ENCODE data around the gene SCUBE1.
A peak's percentile ranks its signal among the peaks of the same experiment; 100 is the strongest.

Gene SCUBE1

GRCh38 chr22:43150731-43151206 is 192.4 kb downstream of the SCUBE1 start:
- Histone ChIP-seq H3K27me3 (no peaks in the 10 kb centered on the region; the same call in 1 of the 2 replicates), H3K4me1 (peaks cover 4% of the 10 kb centered on the region), H3K4me3 (ENCODE audit: low read depth, low read length) (peak overlapping the region; percentile 79), H3K36me3 (peaks cover 5% of the 10 kb centered on the region; the same call in 1 of the 2 replicates), H3K9me3 (no peaks in the 10 kb centered on the region)
- TF ChIP-seq CTCF (IDR thresholded peaks at IDR 0.05; ENCODE audit: low read depth, low read length) = no peak
- DNase-seq = no peak

DNA sequence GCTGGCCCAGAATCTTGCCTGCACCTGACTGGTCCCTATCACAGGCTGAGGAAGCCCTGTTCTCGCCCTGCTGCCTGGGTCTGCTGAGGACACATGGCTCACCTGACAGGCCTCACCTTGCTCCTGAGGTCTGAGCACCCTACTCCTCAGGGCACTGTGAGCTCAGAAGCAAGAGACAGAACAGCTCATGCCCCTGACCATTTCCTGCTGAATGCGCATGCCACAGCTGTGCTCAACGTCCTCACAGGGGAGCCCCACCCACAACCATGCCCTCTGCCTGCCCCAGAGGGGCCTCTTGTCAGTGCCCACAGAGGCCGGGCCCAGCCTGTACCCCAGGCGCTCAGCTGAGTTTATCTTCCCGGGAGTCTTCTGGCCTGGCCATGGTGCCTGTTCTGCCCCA is 194.6 kb downstream of the SCUBE1 start:
- no peaks in the 10 kb centered on the region; the same call in 1 of the 2 replicates for H3K27me3 ChIP-seq
- no peak overlapping the region for H3K4me3 ChIP-seq (ENCODE audit: low read depth, low read length)
- H3K4me1 ChIP-seq = no peaks in the 10 kb centered on the region; the same call in 1 of the 2 replicates
- no peaks in the 10 kb centered on the region for H3K36me3 ChIP-seq
- TF ChIP-seq CTCF (IDR thresholded peaks at IDR 0.05; ENCODE audit: low read depth, low read length) = no peak
- DNase-seq = no peak
- H3K9me3 ChIP-seq = no peaks in the 10 kb centered on the region

GRCh38 chr22:43147821-43148220 is 195.4 kb downstream of the SCUBE1 start:
- Histone ChIP-seq H3K4me3 (ENCODE audit: low read depth, low read length) (no peak overlapping the region), H3K36me3 (no peaks in the 10 kb centered on the region), H3K4me1 (no peaks in the 10 kb centered on the region; the same call in 1 of the 2 replicates), H3K9me3 (no peaks in the 10 kb centered on the region), H3K27me3 (no peaks in the 10 kb centered on the region; the same call in 1 of the 2 replicates)
- TF ChIP-seq CTCF (IDR thresholded peaks at IDR 0.05; ENCODE audit: low read depth, low read length) = no peak
- no peak for DNase-seq

All from BE2C (cell line).